GM19397 (cell line): ENCODE measurements around the gene RCAN1.

Experiments used
- ATAC-seq: cut with Tn5 transposase; IDR thresholded peaks from one replicate; pipeline ENCODE4 v1.9.1; 2021; ENCODE audit warnings: mild to moderate bottlenecking, moderate library complexity; ENCODE audit not compliant: unreplicated experiment

RCAN1 gene

DNA sequence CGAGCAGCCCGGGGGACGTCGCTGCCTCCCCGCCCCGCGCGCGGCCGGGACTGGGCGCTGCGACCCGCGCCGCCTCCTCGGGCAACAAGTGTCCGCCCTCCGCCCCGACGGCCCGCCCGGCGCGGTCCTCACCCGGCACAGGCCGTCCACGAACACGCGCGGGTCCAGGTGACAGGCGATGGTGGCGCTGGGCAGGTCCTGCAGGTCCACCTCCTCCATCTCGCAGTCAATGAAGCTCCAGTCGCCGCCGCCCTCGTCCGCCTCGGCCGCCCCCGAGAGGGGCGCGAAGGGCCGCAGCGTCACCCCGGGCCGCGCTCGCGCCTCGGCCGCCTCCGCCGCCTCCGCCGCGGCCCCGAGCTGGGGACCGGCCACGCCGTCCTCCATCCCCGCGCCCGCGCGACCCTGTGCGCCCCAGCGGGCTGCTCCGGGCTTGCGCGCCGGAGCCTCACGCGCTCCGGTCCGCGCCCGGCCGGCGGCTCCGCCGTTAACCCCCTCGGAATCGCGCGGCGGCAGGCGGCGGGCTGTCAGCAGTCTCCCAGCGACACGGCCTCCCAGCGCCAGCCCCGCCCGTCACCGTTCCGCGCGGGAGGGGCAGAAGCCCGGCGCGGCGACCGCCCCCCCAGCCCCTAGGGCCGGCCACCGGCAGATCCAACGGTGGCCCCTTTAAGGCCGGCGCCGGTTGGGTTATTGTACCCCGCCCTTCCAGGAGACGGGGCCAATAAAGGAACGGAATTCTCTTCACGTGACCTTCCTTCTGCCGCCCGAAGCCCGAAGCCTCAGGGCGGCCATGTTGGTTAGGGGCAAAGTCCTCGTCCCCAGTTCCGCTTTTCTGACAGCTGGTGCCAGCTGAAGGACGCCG, at the start of gene RCAN1:
RCAN1 (minus strand) TSS at position 486 of the 859 bp plus-strand sequence; CDS start at position 384, 102 bp downstream.
- ATAC-seq, result peak; percentile 97

DNA sequence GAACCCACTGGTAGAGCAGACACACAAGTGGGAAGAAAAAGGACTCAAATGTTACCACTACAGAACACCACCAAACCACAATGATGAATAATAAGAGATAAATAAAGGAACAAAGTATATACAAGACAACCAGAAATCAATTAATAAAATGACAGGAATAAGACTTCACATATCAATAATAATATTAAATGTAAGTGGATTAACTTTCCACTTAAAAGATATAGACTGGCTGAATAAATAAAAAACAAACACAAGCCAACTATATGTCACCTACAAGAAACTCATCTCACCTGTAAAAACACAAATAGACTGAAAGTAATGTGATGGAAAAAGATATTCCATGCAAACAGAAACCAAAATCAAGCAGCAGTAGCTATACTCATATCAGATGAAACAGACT, 46.9 kb upstream of the RCAN1 start:
- no peak for ATAC-seq

DNA sequence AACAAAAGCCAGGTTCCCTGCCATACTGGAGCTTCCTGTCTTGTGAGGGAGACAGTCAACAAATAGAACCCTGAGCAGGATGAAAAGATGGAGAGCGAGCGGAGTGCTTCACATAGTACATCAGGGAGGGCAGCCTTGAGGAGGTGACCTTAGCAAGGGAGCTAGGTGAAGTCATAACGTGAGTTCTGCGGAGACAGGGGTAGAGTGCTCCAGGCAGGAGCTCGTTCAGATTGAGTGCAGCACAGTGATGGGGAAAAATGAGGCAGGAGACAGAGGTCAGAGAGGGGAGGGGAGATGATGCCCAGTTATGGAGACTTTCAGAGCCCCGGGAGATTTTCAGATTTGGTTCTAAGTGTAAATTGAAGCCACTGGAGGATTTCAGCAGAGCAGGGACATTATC, 38.6 kb upstream of the RCAN1 start:
- no peak for ATAC-seq

DNA sequence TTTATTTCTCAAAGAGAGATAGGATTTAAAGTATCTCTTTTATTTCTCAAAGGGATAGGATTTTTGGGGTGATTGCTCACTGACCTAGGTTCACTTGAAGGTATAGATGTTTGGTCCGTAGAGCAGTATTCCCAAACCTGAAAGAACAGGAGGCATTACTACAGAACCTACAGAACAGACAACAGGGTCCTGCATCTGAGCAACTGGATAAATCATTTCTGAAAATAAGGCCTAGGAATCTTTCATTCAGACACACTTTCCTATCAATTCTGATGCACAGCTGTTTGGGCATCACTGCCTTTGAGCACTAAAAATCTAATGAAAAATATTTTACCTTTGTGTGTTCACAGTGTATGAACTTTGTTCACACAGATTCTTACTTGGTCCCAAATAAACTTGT, 36.7 kb upstream of the RCAN1 start:
- ATAC-seq, result no peak

- no peak for ATAC-seq
These were observed 36.0 kb upstream of the RCAN1 start for GRCh38 chr21:34650861-34651431.

GRCh38 chr21:34649400-34649799, 34.5 kb upstream of the RCAN1 start:
- no peak for ATAC-seq

DNA sequence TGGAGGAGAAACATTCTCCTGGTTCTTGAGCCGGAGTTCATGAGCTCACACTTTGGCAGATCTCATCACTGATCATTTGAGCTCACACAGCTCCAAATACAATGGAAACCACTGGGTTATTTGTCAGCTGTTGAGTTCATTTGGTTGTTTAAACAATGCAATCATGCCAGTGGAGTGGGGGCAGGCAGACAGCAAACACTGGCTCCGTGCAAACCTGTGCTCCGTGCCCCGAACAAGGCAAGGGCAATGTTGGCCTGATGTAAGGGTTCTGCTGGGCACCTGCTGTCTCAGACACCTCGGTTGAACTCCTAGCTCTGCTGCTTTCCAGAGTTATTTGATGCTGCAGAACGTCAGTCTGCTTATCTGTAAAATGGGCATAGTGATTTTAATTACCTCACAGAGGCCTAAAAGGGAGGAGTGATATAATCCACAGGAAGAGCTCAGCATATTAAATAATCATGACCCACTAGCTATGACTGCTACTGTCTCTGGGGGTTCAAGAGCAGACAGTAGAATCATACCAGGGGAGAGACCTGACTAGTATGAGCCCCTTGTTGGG, 33.9 kb upstream of the RCAN1 start:
- no peak for ATAC-seq

DNA sequence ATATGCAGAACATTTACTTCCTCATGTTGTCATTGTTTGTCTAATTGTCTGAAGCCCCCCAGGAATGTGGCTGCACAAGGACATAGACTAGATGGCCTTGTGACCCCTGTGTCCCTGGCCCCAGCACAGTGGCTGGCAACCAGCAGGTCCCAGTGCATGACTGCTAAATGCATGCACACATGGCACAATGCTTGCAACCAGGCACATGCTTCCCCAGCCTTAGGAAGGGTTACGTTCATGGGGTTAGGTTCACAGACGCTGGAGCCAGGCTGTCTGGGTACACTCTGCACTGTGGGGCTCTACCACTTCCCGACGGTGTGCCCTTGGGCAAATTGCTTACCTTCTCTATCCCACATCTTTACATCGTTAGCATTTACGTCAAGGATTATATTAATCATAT, 32.6 kb upstream of the RCAN1 start:
- no peak for ATAC-seq

GRCh38 chr21:34644825-34645224, 29.9 kb upstream of the RCAN1 start:
- ATAC-seq, result no peak

DNA sequence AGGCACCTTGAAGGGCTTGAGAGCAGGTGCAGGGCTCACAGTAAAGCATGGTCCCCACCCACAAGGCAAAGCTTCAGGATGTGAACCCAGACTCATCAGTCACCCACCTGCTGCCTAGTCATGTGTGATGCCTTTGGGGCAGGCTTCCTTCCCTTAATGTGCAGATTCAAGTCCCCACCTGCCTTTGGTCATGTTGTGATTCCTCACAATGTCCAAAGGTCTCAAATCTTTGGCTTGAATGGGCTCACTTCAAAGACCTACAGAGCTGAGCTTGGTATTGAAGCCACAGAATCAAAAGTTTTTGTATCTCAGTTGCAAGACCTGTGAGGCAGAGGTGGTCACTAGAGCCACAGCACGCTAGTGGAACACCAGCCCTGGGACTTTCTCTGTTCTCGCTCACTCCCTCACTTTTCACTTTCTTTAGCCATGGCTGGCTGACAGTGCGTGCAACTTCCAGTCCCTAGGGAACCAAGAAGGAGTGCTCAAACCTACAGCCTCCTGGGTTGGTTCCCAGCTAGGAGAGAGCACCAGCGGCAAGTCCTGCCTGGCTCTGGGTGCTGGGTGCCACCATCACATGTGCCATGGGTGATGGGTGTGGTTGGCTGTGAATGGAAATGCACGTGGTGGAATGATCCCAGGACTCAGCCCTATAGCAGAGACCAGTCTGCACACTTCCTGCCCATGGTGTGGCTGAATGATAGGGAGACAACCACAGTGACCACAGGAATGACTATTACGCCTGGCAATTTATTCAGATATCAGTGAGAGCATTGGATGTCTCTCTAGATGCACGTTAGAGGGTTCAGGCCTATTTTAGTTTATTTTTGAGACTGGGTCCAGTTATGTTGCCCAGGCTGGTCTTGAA, 27.5 kb upstream of the RCAN1 start:
- peak; percentile 56 for ATAC-seq

GRCh38 chr21:34640858-34641257, 25.9 kb upstream of the RCAN1 start:
- no peak for ATAC-seq

DNA sequence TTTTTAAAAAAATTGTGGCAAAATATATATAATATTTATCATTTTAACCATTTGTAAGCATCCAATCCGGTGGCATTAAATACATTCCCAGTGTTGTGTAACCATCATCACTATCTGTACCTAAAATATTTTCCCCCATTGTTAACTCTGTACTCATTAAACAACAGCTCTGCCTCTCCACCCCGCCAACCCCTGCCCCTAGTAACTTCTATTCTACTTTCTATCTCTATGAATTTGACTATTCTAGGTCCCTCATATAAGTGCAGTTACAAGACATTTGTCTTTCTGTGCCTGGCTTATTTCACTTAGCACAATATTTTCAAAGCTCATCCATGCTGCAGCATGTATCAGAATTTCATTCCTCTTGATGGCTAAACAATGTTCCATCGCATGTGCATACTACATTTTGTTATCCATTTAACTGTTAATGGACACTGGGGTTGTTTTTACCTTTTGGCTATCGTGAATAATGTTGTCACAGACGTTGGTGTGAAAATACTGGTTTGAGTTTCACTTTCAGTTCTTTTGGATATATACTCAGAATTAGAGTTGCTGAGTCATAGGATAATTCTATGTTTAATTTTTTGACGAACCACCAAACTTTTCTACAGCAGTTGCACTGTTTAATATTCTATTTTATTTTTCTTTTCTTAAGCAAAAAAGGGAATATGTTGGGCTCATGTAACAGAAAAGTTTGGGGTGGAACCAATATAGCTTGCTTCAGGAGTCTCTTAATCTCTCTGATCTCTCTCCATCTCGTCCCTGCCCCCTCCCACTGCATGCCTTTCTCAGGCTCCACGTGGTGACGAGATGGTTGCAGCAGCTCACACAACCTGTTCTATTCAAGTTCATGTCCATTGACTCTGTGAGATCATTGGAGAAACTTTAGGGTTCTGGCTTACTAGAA, 25.2 kb upstream of the RCAN1 start:
- no peak for ATAC-seq

GRCh38 chr21:34639250-34639649, 24.3 kb upstream of the RCAN1 start:
- no peak for ATAC-seq

- no peak for ATAC-seq
These were observed 22.0 kb upstream of the RCAN1 start for GRCh38 chr21:34636961-34637360.

DNA sequence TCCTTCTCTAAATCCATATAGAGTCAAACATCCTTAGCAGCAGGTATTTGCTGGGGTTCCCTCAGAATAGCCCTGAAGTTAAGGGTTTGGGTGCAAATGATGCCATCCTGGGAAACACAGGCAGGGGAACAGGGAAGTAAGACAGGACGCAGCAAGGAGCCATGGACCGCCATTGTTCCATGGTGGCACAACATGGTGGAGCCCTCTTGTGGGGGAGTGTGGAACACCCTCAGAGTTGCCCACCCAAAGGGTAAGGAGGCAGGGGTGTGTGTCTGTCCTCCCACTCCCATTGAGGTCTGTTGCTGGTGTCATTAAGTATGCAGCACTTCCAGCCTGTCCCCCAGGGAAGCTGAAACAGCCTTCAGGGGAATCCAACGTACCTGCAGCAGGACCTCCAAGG, 20.4 kb upstream of the RCAN1 start:
- ATAC-seq, result no peak

GRCh38 chr21:34632498-34632897, 17.6 kb upstream of the RCAN1 start:
- ATAC-seq, result no peak

GRCh38 chr21:34630536-34631143, 15.7 kb upstream of the RCAN1 start:
- peak; percentile 58 for ATAC-seq

DNA sequence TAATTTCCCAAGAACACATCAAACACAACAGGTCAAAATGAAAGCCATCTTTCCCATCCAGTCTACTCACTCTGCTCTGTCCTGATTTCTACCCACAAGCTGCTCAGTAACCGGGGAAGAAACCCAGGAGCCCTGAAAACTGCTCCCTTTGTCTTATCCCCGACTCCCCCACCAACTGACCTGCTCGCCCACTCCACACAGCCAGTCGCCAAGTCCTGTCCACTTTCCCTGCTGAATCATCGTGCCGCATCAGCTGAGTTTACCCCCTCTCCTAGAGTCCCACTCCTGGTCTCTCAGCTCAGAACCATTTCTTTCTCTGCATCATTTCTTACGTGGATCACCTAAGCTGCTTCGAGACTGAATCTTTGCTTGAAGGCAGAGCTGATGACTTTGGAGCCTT, 11.2 kb upstream of the RCAN1 start:
- ATAC-seq, result no peak

- ATAC-seq, result no peak
These were observed 10.2 kb upstream of the RCAN1 start for GRCh38 chr21:34625030-34625593.
